Amniotic epithelial cell (primary cell): ENCODE data around the gene TFF1.

ENCODE experiments used
- DNase-seq: peaks from one replicate; pipeline ENCODE4 v3.0.0-alpha.2; 2010; ENCODE audit warnings: low read depth

TFF1 gene

GRCh38 chr21:42317826-42318746 is 48.2 kb downstream of the TFF1 start:
- DNase-seq, result no peak

GRCh38 chr21:42317341-42317741 is 49.0 kb downstream of the TFF1 start:
- DNase-seq, result no peak

- no peak for DNase-seq
These were observed 49.4 kb downstream of the TFF1 start for GRCh38 chr21:42316891-42317290.

DNA sequence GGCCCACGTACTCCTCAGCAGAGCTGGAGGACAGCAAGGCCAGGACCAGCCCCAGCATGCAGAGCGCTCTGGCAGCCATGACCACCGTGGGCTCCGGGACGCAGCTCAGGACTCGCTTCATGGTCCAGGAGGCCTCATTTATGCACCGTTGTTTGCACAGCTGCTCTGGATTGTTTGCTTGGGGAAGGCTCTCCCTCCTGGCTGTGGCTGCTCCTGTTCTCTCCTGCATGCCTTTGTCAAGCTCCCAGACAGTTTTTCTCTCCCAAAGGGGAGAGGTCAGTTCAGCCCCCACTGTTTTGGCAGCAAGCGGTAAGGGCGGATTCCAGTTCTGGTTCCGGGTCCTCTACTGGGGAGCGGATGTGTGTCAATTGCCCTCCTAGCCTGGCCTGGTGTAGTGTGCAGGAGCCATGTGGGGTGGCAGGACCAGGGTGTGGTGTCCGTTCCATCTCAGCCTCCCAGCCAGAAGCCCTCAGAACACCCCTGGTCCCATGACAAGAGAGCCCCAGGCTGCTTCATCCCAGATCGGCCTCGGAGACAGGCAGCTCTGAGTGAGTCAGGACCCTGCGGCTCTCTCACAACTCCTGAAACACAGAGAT is 50.9 kb downstream of the TFF1 start, which contains the start of gene TFF3:
TFF3 (minus strand) TSS at position 114 of the 596 bp plus-strand sequence; CDS start at position 79, 35 bp downstream.
- DNase-seq, result no peak

DNA sequence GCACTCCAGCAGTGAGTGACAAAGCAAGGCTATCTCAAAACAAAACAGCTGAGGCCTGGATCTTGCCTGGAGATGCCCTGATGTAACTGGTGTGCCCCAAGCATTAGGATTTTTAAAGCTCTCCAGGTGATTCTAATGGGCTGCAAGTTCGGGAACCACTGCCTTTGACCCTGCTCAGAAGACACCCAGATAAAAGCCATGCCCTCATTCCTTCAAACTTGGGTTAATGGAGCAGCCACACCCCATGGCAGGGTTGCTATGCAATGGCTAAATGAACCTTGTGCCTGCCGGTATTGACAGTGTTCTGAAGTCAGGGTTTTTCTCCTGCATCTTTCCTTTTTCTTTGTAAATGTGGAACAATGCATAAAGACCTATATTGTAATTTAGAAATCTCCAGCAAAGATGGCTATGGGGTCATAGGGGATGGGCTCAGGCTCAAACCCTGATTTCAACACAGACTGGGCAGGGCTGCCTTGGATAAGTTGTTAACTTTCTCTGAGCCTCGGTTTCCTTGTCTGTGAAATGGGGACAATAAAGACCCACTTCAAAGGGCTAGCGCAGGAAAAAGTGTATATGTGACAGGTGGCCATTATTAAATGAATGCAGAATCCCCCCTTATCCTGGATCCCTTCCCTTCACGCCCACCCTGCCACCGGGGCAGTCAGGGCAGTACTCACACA is 51.6 kb downstream of the TFF1 start:
- DNase-seq, result no peak

DNA sequence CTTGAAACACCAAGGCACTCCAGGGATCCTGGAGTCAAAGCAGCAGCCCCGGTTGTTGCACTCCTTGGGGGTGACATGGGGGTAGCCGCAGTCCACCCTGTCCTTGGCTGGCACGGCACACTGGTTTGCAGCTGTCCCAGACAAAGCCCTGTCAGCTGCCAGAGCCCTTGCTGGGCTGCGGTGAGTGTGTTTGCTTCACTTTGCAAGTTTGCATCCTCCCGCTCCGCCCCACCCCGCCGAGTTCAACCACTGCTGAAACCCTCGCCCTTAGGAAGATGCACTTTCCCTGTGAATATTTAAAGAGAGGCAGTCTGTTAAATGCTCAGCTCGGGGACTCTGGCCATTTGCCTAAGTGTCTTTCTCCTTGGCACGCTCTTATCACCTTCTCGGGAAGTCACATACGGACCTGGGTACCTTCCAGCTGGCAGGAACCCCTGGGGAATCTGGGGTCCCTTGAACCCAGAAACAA is 52.8 kb downstream of the TFF1 start:
- no peak for DNase-seq

GRCh38 chr21:42312626-42313104 is 53.7 kb downstream of the TFF1 start:
- DNase-seq, result no peak
